RWPE2 (cell line): Measurements from ENCODE around the gene GSTP1.
"Not testable (repeated sequence)": the region's sequence is repeated elsewhere in the genome, so short reads cannot be mapped to it uniquely, and the experiment has no call there.

Experiments
- ATAC-seq: fragments of 200-7000 bp; cut with Tn5 transposase; 3 replicates; pipeline ENCODE4 v1.9.1; 2021; ENCODE audit warnings: low read depth
- DNase-seq: peaks from one replicate; pipeline ENCODE4 v3.0.0-alpha.2; 2020; ENCODE audit warnings: low spot score
- H3K27ac ChIP-seq: fragments of 450-650 bp; 2 replicates; pipeline ENCODE4 v1.5.1; 2017; ENCODE audit warnings: mild to moderate bottlenecking; ENCODE audit not compliant: poor library complexity, severe bottlenecking
- H3K27me3 ChIP-seq: fragments of 250-450 bp; sonication (Bioruptor Pico); 2 replicates; pipeline ENCODE4 v1.5.1; 2021; ENCODE audit warnings: mild to moderate bottlenecking, moderate library complexity; ENCODE audit not compliant: insufficient read depth, poor library complexity, severe bottlenecking
- H3K36me3 ChIP-seq: fragments of 250-450 bp; sonication (Bioruptor Pico); 2 replicates; pipeline ENCODE4 v1.5.1; 2020; ENCODE audit warnings: low read depth, mild to moderate bottlenecking, moderate library complexity
- H3K4me1 ChIP-seq: fragments of 250-450 bp; sonication (Bioruptor Pico); 2 replicates; pipeline ENCODE4 v1.5.1; 2021; ENCODE audit warnings: mild to moderate bottlenecking, moderate library complexity; ENCODE audit not compliant: insufficient read depth, poor library complexity, severe bottlenecking
- H3K4me3 ChIP-seq: fragments of 250-450 bp; sonication (Bioruptor Pico); 2 replicates; pipeline ENCODE4 v1.5.1; 2021; ENCODE audit warnings: mild to moderate bottlenecking, moderate library complexity; ENCODE audit not compliant: severe bottlenecking
- H3K9me3 ChIP-seq: fragments of 250-450 bp; sonication (Bioruptor Pico); 2 replicates; pipeline ENCODE4 v1.5.1; 2021; ENCODE audit warnings: mild to moderate bottlenecking, moderate library complexity; ENCODE audit not compliant: severe bottlenecking
- TF ChIP-seq, protein P1 (sequence below): fragments of 450-650 bp; IDR thresholded peaks from one replicate; pipeline ENCODE4 v1.5.1; 2017; ENCODE audit warnings: mild to moderate bottlenecking, moderate library complexity; ENCODE audit not compliant: poor library complexity, severe bottlenecking

The GSTP1 gene

DNA sequence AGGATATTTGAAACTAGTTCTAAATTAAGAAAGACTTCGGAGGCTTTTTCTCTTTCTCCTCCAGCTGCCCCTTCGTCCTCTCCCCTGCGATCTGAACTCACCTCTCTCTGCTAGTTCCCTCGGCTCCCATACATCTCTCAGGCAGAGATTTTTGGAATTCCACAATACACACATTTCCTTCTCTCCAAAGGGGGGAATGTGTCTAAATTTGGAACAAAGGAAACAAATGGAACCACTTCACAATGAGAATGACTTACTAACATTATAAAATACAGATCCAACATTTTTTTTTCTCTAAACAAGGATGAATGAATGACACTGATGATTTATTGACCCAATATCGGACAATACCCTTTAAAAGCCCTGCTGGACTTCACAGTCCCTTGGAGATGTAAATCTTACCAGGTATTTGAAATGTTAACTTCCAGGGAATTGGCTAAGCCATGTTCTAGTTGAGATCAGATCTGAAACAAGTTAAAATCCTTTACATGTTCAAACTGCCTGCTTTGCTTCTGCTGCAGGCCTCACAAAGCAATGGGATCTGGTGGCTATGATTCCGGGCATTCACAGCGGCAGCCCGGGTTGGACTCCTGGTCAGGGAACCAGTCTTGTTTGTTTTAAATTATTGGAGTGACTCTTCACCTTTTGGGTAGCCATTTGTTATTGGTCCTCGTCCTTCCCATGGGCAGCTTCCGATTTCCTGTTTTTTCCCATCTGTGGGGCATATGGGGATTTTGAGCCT is 20.5 kb upstream of the GSTP1 start:
- no peaks in the 10 kb centered on the region for H3K27me3 ChIP-seq
- TF ChIP-seq, protein P1, sequence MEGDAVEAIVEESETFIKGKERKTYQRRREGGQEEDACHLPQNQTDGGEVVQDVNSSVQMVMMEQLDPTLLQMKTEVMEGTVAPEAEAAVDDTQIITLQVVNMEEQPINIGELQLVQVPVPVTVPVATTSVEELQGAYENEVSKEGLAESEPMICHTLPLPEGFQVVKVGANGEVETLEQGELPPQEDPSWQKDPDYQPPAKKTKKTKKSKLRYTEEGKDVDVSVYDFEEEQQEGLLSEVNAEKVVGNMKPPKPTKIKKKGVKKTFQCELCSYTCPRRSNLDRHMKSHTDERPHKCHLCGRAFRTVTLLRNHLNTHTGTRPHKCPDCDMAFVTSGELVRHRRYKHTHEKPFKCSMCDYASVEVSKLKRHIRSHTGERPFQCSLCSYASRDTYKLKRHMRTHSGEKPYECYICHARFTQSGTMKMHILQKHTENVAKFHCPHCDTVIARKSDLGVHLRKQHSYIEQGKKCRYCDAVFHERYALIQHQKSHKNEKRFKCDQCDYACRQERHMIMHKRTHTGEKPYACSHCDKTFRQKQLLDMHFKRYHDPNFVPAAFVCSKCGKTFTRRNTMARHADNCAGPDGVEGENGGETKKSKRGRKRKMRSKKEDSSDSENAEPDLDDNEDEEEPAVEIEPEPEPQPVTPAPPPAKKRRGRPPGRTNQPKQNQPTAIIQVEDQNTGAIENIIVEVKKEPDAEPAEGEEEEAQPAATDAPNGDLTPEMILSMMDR: no peak
- H3K9me3 ChIP-seq: no peaks in the 10 kb centered on the region
- peak overlapping the region; percentile 67 for H3K27ac ChIP-seq
- ATAC-seq (no peak), DNase-seq (no peak)
- no peak overlapping the region for H3K4me3 ChIP-seq
- peaks cover 17% of the 10 kb centered on the region for H3K4me1 ChIP-seq
- H3K36me3 ChIP-seq: no peaks in the 10 kb centered on the region

DNA sequence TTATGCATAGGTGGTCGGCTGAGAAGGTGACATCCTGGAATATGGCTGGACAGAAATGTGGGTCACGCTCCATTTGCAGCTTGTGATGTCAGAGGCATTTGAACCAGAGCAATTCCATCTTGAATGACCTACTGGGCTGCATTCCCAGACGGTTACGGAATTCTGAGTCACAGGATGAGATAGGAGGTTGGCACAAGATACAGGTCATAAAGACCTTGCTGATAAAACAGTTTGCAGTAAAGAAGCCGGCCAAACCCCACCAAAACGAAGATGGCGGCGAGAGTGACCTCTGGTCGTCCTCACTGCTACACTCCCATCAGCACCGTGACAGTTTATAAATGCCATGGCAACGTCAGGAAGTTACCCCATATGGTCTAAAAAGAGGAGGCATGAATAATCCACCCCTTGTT is 19.9 kb upstream of the GSTP1 start:
- not testable (repeated sequence) for H3K9me3 ChIP-seq
- peak; percentile 80 for ATAC-seq

DNA sequence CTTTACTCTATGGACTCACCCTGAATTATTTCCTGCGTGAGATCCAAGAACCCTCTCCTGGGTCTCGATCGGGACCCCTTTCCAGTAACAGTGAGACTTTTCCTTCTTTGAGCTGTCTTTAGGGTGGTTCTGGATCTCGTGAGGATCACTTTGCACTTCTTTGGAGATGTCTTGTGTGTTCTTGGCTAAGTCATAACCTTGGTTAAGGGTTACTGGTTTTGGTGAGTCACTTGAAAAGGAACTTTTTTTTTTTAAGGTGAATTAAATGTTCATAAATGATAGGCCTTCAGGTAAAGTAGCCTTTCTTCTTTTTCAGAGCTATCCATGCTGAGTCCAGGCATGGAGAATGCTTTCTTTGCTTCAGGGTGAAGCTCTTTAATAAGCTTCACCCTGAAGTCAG is 19.4 kb upstream of the GSTP1 start:
- Histone ChIP-seq H3K27me3 (no peaks in the 10 kb centered on the region), H3K4me3 (no peak overlapping the region), H3K27ac (peak overlapping the region; percentile 67), H3K4me1 (peaks cover 17% of the 10 kb centered on the region), H3K36me3 (no peaks in the 10 kb centered on the region), H3K9me3 (no peaks in the 10 kb centered on the region)
- DNase-seq (no peak), ATAC-seq (peak; percentile 59; the same call in 2 of the 3 replicates)
- TF ChIP-seq, protein P1: no peak

More for the DNA sequence above, 19.9 kb upstream of the GSTP1 start:
- peak overlapping the region; percentile 67 for H3K27ac ChIP-seq
- H3K36me3 ChIP-seq, H3K4me3 ChIP-seq, H3K27me3 ChIP-seq, DNase-seq: not testable (repeated sequence)
- H3K4me1 ChIP-seq: peaks cover 17% of the 10 kb centered on the region

DNA sequence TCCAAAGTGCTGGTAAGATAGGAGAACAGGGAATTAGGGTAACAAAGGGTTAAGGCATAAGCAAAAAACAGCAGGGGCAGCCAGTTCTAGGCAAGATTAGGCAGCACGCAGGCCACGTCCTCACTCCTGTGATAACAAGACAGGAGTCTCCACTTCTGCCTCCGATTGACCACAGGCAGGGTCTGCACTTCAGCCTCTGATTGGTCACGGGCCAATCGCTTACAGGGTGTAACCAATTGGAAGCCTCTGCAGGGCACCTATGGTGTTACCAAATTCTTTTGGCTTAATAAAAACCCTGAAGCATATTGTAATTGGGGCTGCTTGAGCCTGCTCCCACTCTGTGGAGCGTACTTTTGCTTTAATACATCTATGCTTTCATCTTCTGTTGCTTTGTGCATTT is 12.2 kb upstream of the GSTP1 start:
- no peaks in the 10 kb centered on the region for H3K27me3 ChIP-seq
- no peak overlapping the region for H3K27ac ChIP-seq
- TF ChIP-seq, protein P1: no peak
- H3K4me3 ChIP-seq: no peak overlapping the region
- no peaks in the 10 kb centered on the region for H3K4me1 ChIP-seq
- H3K9me3 ChIP-seq: no peaks in the 10 kb centered on the region
- no peaks in the 10 kb centered on the region for H3K36me3 ChIP-seq
- ATAC-seq (no peak), DNase-seq (no peak)

DNA sequence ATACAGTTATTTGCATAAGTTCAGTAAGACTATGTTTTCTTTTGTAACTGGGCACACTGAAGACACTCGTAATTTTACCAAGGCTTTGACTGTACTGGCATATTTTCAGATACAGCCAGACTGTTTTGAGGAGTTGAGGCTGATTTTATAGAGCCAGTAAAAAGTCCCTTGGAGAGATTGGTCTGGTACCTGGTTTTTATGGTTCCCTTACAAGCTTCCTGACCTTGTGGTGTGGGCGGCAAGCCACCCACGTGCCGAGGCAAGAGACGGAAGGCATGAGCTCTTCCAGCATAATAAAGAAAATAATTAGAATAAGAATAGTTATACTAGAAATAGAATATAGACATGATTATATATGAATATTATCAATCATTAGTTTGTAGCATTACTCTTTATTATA is 11.3 kb upstream of the GSTP1 start:
- ATAC-seq (no peak), DNase-seq (no peak)
- no peak overlapping the region for H3K27ac ChIP-seq
- H3K36me3 ChIP-seq: no peaks in the 10 kb centered on the region
- no peaks in the 10 kb centered on the region for H3K4me1 ChIP-seq
- TF ChIP-seq, protein P1: no peak
- H3K9me3 ChIP-seq: no peaks in the 10 kb centered on the region
- H3K4me3 ChIP-seq: no peak overlapping the region
- H3K27me3 ChIP-seq: no peaks in the 10 kb centered on the region
